Measurements from ENCODE around the gene PICK1. TPM values are rescaled to one million over a fixed set of nuclear protein-coding genes. Genes with fewer than 3 reads are reported as not detected.

Gene PICK1
- total and polyA plus RNA-seq, 3 donors from 2014 or later, result 61.5 to 89.7 (median 78.7) TPM

- intact Hi-C loops (cut with DNase I; ENCODE audit: low total_unique reads), result no loop called here
- WGBS, 2 donors, result 7% methylated on average over 73 of the region's 110 CpGs; no CpG with 5 or more reads in 1 of the 2 donors
- H3K4me1 ChIP-seq, result peaks cover 18% of the 10 kb centered on the region
- TF ChIP-seq POLR2A (IDR thresholded peaks at IDR 0.05), result no peak
- TF ChIP-seq CTCF (IDR thresholded peaks at IDR 0.05), result peak in 1 of 3 experiments; percentile 7
- no peak overlapping the region for H3K27ac ChIP-seq
- H3K4me3 ChIP-seq, result peak overlapping the region; percentile 37 to 54
- peak; percentile 49 for DNase-seq
- no peaks in the 10 kb centered on the region for H3K27me3 ChIP-seq
- no peaks in the 10 kb centered on the region for H3K36me3 ChIP-seq (ENCODE audit: low read depth, missing control alignments)
- no peaks in the 10 kb centered on the region for H3K9me3 ChIP-seq
Observed at GRCh38 chr22:38080850-38081635, 23.8 kb downstream of the PICK1 start.

GRCh38 chr22:38081636-38081940, 24.4 kb downstream of the PICK1 start:
- TF ChIP-seq POLR2A (IDR thresholded peaks at IDR 0.05) (no peak), CTCF (IDR thresholded peaks at IDR 0.05) (no peak)
- Histone ChIP-seq H3K36me3 (ENCODE audit: low read depth, missing control alignments) (no peaks in the 10 kb centered on the region), H3K27me3 (no peaks in the 10 kb centered on the region), H3K4me1 (peaks cover 18% of the 10 kb centered on the region), H3K4me3 (peak overlapping the region; percentile 37 to 54), H3K9me3 (no peaks in the 10 kb centered on the region), H3K27ac (no peak overlapping the region)
- intact Hi-C loops (cut with DNase I; ENCODE audit: low total_unique reads), result no loop called here
- no peak for DNase-seq
- WGBS, 2 donors, result 6% methylated on average over 17 of the region's 17 CpGs; no CpG with 5 or more reads in 1 of the 2 donors

- intact Hi-C loops (cut with DNase I; ENCODE audit: low total_unique reads), result no loop called here
- WGBS, 2 donors, result 35% methylated on average over 51 of the region's 52 CpGs; no CpG with 5 or more reads in 1 of the 2 donors
- H3K27ac ChIP-seq, result no peak overlapping the region
- TF ChIP-seq CTCF (IDR thresholded peaks at IDR 0.05), result no peak
- TF ChIP-seq POLR2A (IDR thresholded peaks at IDR 0.05), result no peak
- peak overlapping the region; percentile 37 to 54 for H3K4me3 ChIP-seq
- no peaks in the 10 kb centered on the region for H3K9me3 ChIP-seq
- peaks cover 18% of the 10 kb centered on the region for H3K4me1 ChIP-seq
- H3K27me3 ChIP-seq, result no peaks in the 10 kb centered on the region
- DNase-seq, result peak; percentile 48
- no peaks in the 10 kb centered on the region for H3K36me3 ChIP-seq (ENCODE audit: low read depth, missing control alignments)
Observed at GRCh38 chr22:38081941-38082828, 25.0 kb downstream of the PICK1 start.

- H3K27me3 ChIP-seq, result no peaks in the 10 kb centered on the region
- 49 to 67% methylated on average over 22 to 24 of the region's 24 CpGs for WGBS, 2 donors
- H3K9me3 ChIP-seq, result no peaks in the 10 kb centered on the region
- TF ChIP-seq POLR2A (IDR thresholded peaks at IDR 0.05) (no peak), CTCF (IDR thresholded peaks at IDR 0.05) (no peak)
- DNase-seq, result no peak
- peak overlapping the region in 1 of 2 donors; percentile 54 for H3K4me3 ChIP-seq
- peaks cover 18% of the 10 kb centered on the region for H3K4me1 ChIP-seq
- intact Hi-C loops (cut with DNase I; ENCODE audit: low total_unique reads), result no loop called here
- no peaks in the 10 kb centered on the region for H3K36me3 ChIP-seq (ENCODE audit: low read depth, missing control alignments)
- no peak overlapping the region for H3K27ac ChIP-seq
Observed at GRCh38 chr22:38082986-38083710, 25.9 kb downstream of the PICK1 start.

Measured in testis (tissue), 3 donors.